OCI-LY1 (cell line): ENCODE measurements around the gene CGB2.
"Not testable (repeated sequence)": the region's sequence is repeated elsewhere in the genome, so short reads cannot be mapped to it uniquely, and the experiment has no call there.

Experiments used
- H2AFZ ChIP-seq: fragments of 200-600 bp; sonication (generic), shearing (Covaris generic); 2 replicates; pipeline ENCODE4 v1.6.0; 2014; ENCODE audit warnings: antibody characterized with exemption, mild to moderate bottlenecking, low read length
- H3F3A ChIP-seq: fragments of 200-600 bp; sonication (generic), shearing (Covaris generic); 2 replicates; pipeline ENCODE4 v1.6.0; 2014; ENCODE audit warnings: mild to moderate bottlenecking, antibody characterized with exemption, low read length, moderate library complexity; ENCODE audit not compliant: insufficient read depth
- H3K27ac ChIP-seq: fragments of 200-600 bp; sonication (generic); 2 replicates; pipeline ENCODE4 v1.5.1; 2014; ENCODE audit warnings: low read length, mixed run types, mild to moderate bottlenecking, low read depth; ENCODE audit not compliant: poor library complexity, severe bottlenecking
- H3K27me3 ChIP-seq: fragments of 200-600 bp; sonication (generic); 2 replicates; pipeline ENCODE4 v1.6.0; 2014; ENCODE audit warnings: antibody characterized with exemption, mild to moderate bottlenecking, low read length, moderate library complexity; ENCODE audit not compliant: insufficient read depth
- H3K36me3 ChIP-seq: fragments of 200-600 bp; sonication (generic); 2 replicates; pipeline ENCODE4 v1.6.1; 2014; ENCODE audit warnings: mild to moderate bottlenecking, antibody characterized with exemption, low read length, moderate library complexity, mixed read lengths; ENCODE audit not compliant: insufficient read depth
- H3K4me1 ChIP-seq: fragments of 200-600 bp; sonication (generic); 2 replicates; pipeline ENCODE4 v1.5.1; 2014; ENCODE audit warnings: mild to moderate bottlenecking, low read length, moderate library complexity; ENCODE audit not compliant: insufficient read depth, severe bottlenecking
- H3K4me2 ChIP-seq: fragments of 200-600 bp; sonication (generic), shearing (Covaris generic); 2 replicates; pipeline ENCODE4 v1.6.1; 2014; ENCODE audit warnings: low read length
- H3K4me3 ChIP-seq: fragments of 200-600 bp; sonication (generic); 2 replicates; pipeline ENCODE4 v1.5.1; 2014; ENCODE audit warnings: low read length, low read depth, mild to moderate bottlenecking, mixed read lengths; ENCODE audit not compliant: poor library complexity, severe bottlenecking
- H3K79me2 ChIP-seq: fragments of 200-600 bp; shearing (Covaris generic); 2 replicates; pipeline ENCODE4 v1.6.1; 2016; ENCODE audit warnings: mixed run types, low read length, mixed read lengths; ENCODE audit not compliant: insufficient read depth
- H3K9ac ChIP-seq: fragments of 200-600 bp; sonication (generic), shearing (Covaris generic); 2 replicates; pipeline ENCODE4 v1.6.1; 2014; ENCODE audit warnings: mild to moderate bottlenecking, low read length, mixed read lengths
- H3K9me2 ChIP-seq: fragments of 200-600 bp; sonication (generic), shearing (Covaris generic); 2 replicates; pipeline ENCODE4 v1.6.1; 2014; ENCODE audit warnings: low read depth, mild to moderate bottlenecking, low read length, mixed read lengths
- H3K9me3 ChIP-seq: fragments of 200-600 bp; shearing (Covaris generic); 2 replicates; pipeline ENCODE4 v1.6.1; 2014; ENCODE audit warnings: low read length, mixed read lengths
- H4K20me1 ChIP-seq: fragments of 200-600 bp; sonication (generic), shearing (Covaris generic); 2 replicates; pipeline ENCODE4 v1.6.0; 2016; ENCODE audit warnings: mild to moderate bottlenecking, low read length; ENCODE audit not compliant: insufficient read depth
- EZH2 ChIP-seq: fragments of 200-600 bp; sonication (generic), shearing (Covaris generic); IDR thresholded peaks from 2 replicates; pipeline ENCODE4 v1.8.0; 2017; ENCODE audit warnings: borderline replicate concordance, mixed run types, mild to moderate bottlenecking, antibody characterized with exemption, low read length, moderate library complexity, mixed read lengths
- TF ChIP-seq, protein P1 (sequence below): fragments of 200-600 bp; sonication (generic), shearing (Covaris generic); IDR thresholded peaks from 2 replicates; pipeline ENCODE4 v1.5.1; 2017; ENCODE audit warnings: mild to moderate bottlenecking, antibody characterized with exemption, low read length, moderate library complexity, mixed read lengths

CGB2 gene

DNA sequence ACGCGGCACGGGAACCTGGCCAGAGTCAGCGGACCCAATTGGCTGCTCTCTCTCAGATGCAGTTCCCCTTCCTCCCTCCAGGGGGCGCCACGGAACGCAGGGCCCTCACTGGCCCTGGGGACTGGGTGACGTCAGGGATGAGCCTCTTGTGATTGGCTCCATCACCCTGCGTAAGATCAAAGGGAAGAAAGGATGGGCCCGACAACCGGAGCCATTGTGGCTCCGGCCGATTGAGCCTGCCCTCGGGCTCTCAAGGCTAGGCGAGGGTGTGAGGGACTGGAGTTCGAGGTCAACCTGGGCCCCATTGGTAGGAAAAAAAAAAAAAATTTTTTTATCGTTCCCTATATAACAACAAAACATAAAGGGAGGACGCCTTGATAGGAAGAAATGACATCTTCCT is 5.1 kb downstream of the CGB2 start, which contains the start of gene CGB1:
Gene CGB1, minus strand, starts transcription at position 81 of the 400 bp plus-strand sequence. CDS start 184 bp downstream, outside the sequence.
- H3K27ac ChIP-seq, H2AFZ ChIP-seq, H3K36me3 ChIP-seq, H3K4me3 ChIP-seq, H3K9ac ChIP-seq, H3F3A ChIP-seq, H3K27me3 ChIP-seq, H3K9me2 ChIP-seq, H3K79me2 ChIP-seq, H3K9me3 ChIP-seq, H3K4me1 ChIP-seq, H3K4me2 ChIP-seq, H4K20me1 ChIP-seq: not testable (repeated sequence)
- TF ChIP-seq, protein P1, sequence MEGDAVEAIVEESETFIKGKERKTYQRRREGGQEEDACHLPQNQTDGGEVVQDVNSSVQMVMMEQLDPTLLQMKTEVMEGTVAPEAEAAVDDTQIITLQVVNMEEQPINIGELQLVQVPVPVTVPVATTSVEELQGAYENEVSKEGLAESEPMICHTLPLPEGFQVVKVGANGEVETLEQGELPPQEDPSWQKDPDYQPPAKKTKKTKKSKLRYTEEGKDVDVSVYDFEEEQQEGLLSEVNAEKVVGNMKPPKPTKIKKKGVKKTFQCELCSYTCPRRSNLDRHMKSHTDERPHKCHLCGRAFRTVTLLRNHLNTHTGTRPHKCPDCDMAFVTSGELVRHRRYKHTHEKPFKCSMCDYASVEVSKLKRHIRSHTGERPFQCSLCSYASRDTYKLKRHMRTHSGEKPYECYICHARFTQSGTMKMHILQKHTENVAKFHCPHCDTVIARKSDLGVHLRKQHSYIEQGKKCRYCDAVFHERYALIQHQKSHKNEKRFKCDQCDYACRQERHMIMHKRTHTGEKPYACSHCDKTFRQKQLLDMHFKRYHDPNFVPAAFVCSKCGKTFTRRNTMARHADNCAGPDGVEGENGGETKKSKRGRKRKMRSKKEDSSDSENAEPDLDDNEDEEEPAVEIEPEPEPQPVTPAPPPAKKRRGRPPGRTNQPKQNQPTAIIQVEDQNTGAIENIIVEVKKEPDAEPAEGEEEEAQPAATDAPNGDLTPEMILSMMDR, result peak; percentile 64

DNA sequence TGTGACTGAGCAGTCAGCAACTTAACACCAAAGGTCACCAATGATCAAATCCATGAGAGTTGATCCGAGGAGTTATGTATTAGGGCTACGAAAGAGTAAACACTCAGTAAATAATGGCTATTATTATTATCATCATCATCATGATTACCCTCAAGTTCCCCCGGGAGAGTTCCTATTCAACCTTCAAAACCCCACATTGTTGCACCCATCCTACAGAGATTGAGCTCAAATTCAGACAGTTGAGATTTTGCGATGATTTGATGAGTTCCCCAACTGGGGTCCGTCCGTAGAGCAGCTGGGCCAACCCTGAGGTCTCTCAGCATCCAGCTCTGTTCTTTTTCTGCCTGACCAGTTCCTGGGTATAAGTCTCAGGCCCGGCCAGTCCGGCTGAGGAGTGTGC is 6.4 kb downstream of the CGB2 start:
- H3K4me3 ChIP-seq, H3K4me1 ChIP-seq, H3K9ac ChIP-seq, H3F3A ChIP-seq, H3K79me2 ChIP-seq, H4K20me1 ChIP-seq, H3K36me3 ChIP-seq, H3K27me3 ChIP-seq, H3K9me2 ChIP-seq, H2AFZ ChIP-seq, H3K27ac ChIP-seq, H3K9me3 ChIP-seq, H3K4me2 ChIP-seq: not testable (repeated sequence)

- H2AFZ ChIP-seq, H3K36me3 ChIP-seq, H4K20me1 ChIP-seq, H3F3A ChIP-seq, H3K9ac ChIP-seq, H3K79me2 ChIP-seq, H3K4me3 ChIP-seq, H3K9me2 ChIP-seq, H3K27ac ChIP-seq, H3K27me3 ChIP-seq, H3K4me1 ChIP-seq, H3K9me3 ChIP-seq, H3K4me2 ChIP-seq: not testable (repeated sequence)
Measured at GRCh38 chr19:49038557-49039276, 7.0 kb downstream of the CGB2 start.

GRCh38 chr19:49039736-49040135 is 8.0 kb downstream of the CGB2 start:
- H3K9me3 ChIP-seq, H3F3A ChIP-seq, H3K36me3 ChIP-seq, H4K20me1 ChIP-seq, H3K9ac ChIP-seq, H3K27ac ChIP-seq, H3K79me2 ChIP-seq, H3K9me2 ChIP-seq, H3K4me1 ChIP-seq, H3K27me3 ChIP-seq, H2AFZ ChIP-seq, H3K4me2 ChIP-seq, H3K4me3 ChIP-seq: not testable (repeated sequence)

- Histone ChIP-seq H3K4me3 (no peak overlapping the region), H3K9ac (no peak overlapping the region), H3K27ac (no peak overlapping the region), H3K36me3 (no peaks in the 10 kb centered on the region), H4K20me1 (no peaks in the 10 kb centered on the region), H2AFZ (no peak overlapping the region), H3F3A (no peaks in the 10 kb centered on the region), H3K4me2 (no peak overlapping the region), H3K4me1 (no peaks in the 10 kb centered on the region), H3K27me3 (no peaks in the 10 kb centered on the region), H3K9me3 (no peaks in the 10 kb centered on the region), H3K9me2 (no peaks in the 10 kb centered on the region), H3K79me2 (no peaks in the 10 kb centered on the region)
- TF ChIP-seq, protein P1, result no peak
- no peak for TF ChIP-seq EZH2
Measured at GRCh38 chr19:49042177-49042576, 10.5 kb downstream of the CGB2 start.

- not testable (repeated sequence) for H2AFZ ChIP-seq, H3K4me1 ChIP-seq, H3K9ac ChIP-seq, H3K27me3 ChIP-seq, H3K4me3 ChIP-seq, H4K20me1 ChIP-seq, H3K27ac ChIP-seq, H3K9me3 ChIP-seq, H3K4me2 ChIP-seq, H3K36me3 ChIP-seq, H3K79me2 ChIP-seq, H3K9me2 ChIP-seq, H3F3A ChIP-seq
Measured at GRCh38 chr19:49042666-49043065, 11.0 kb downstream of the CGB2 start.
